Measurements from ENCODE around the gene SLC2A6. TPM values are rescaled to one million over a fixed set of nuclear protein-coding genes. Genes with fewer than 3 reads are reported as not detected.

The SLC2A6 gene
- total and polyA plus RNA-seq, 2 of the 8 experiments (the other 6 are each of a cell fraction or from before 2014, with no cell fraction given): 16.6 to 17.8 TPM

GRCh38 chr9:133472753-133473378 lies 6.0 kb downstream of the SLC2A6 start (continued):
- TF ChIP-seq SP1 (IDR thresholded peaks at IDR 0.05; ENCODE audit: low read depth, low read length) (no peak), CHD7 (IDR thresholded peaks at IDR 0.05; ENCODE audit: insufficient replicate concordance, low read length) (no peak), SP4 (IDR thresholded peaks at IDR 0.05; ENCODE audit: low read length) (no peak), CHD2 (IDR thresholded peaks at IDR 0.05; ENCODE audit: low read length) (no peak), SRF (IDR thresholded peaks at IDR 0.05; ENCODE audit: low read depth, low read length) (no peak), HDAC2 (IDR thresholded peaks at IDR 0.05; ENCODE audit: borderline replicate concordance in 1 of 2, low read depth in 2 of 2, low read length in 2 of 2) (no peak), CHD1 (IDR thresholded peaks at IDR 0.05; ENCODE audit: low read depth, low read length) (no peak), NRF1 (IDR thresholded peaks at IDR 0.05; ENCODE audit: low read depth, low read length) (no peak)
